Caco-2 (cell line): Measurements from ENCODE around the gene NUDT13. TPM values are rescaled to one million over a fixed set of nuclear protein-coding genes. Genes with fewer than 3 reads are reported as not detected.

Experiments
- BruUV-seq: library from RNA; stranded (reverse); fragments of 400-500 nt; replicated peaks from 2 replicates; lab custom pipeline; 2021; lab: Mats Ljungman, UMichigan
- CTCF ChIA-PET: fragments of 300-600 bp; sonication (Branson Sonifier 250); formaldehyde crosslinking; loops from one replicate; lab custom pipeline; 2022; ENCODE audit warnings: antibody characterized with exemption; lab: Charles Lee
- POLR2A ChIA-PET: fragments of 300-600 bp; sonication (Branson Sonifier 250); formaldehyde crosslinking; loops from one replicate; lab custom pipeline; 2022; ENCODE audit warnings: antibody characterized with exemption; lab: Charles Lee
- DNase-seq, 2 experiments: peaks; one replicate each; pipeline versions ENCODE4 v3.0.0 to v3.0.0-alpha.2; 2020 to 2022
- H3K27me3 ChIP-seq: replicated peaks from 2 replicates; pipeline ENCODE4 v1.6.0; 2011; ENCODE audit warnings: low read length; ENCODE audit not compliant: control insufficient read depth, insufficient read depth
- H3K36me3 ChIP-seq: 2 replicates; pipeline ENCODE4 v1.5.1; 2011; ENCODE audit warnings: low read length; ENCODE audit not compliant: control insufficient read depth, insufficient read depth
- H3K4me1 ChIP-seq: fragments of 250-450 bp; sonication (Bioruptor Pico); 2 replicates; pipeline ENCODE4 v1.5.1; 2020; ENCODE audit warnings: mild to moderate bottlenecking
- H3K4me3 ChIP-seq: 2 replicates; pipeline ENCODE4 v1.5.1; 2011; ENCODE audit warnings: low read depth, mild to moderate bottlenecking, control low read depth, low read length
- H3K9me3 ChIP-seq: fragments of 250-450 bp; sonication (Bioruptor Pico); 2 replicates; pipeline ENCODE4 v1.5.1; 2020; ENCODE audit warnings: mild to moderate bottlenecking, moderate library complexity
- H3K27ac Mint-ChIP-seq: one replicate; pipeline ENCODE4 v1.8.0; 2022; ENCODE audit warnings: mixed read lengths; ENCODE audit not compliant: unreplicated experiment
- H3K27me3 Mint-ChIP-seq: one replicate; pipeline ENCODE4 v1.8.0; 2022; ENCODE audit warnings: mixed read lengths; ENCODE audit not compliant: insufficient read depth, unreplicated experiment
- H3K36me3 Mint-ChIP-seq: one replicate; pipeline ENCODE4 v1.8.0; 2022; ENCODE audit warnings: mild to moderate bottlenecking, mixed read lengths; ENCODE audit not compliant: insufficient read depth, unreplicated experiment
- H3K4me1 Mint-ChIP-seq: one replicate; pipeline ENCODE4 v1.8.0; 2022; ENCODE audit warnings: low read depth, mixed read lengths; ENCODE audit not compliant: unreplicated experiment
- H3K4me3 Mint-ChIP-seq: one replicate; pipeline ENCODE4 v1.8.0; 2022; ENCODE audit warnings: mild to moderate bottlenecking, moderate library complexity, mixed read lengths; ENCODE audit not compliant: unreplicated experiment
- H3K9me3 Mint-ChIP-seq: one replicate; pipeline ENCODE4 v1.8.0; 2022; ENCODE audit warnings: mixed read lengths; ENCODE audit not compliant: unreplicated experiment
- intact Hi-C: fragments of 100-400 bp; cut with micrococcal nuclease; formaldehyde crosslinking; loops from one replicate; pipeline ENCODE4 v1.10.0; 2022; ENCODE audit not compliant: unreplicated experiment
- total RNA-seq: library from RNA; stranded (reverse); gene quantifications from 2 replicates; pipeline ENCODE4 v1.2.3, GENCODE V29; 2022
- TF ChIP-seq, protein P1 (sequence below), 2 experiments: fragments of 200-600 bp in 1 of 2; IDR thresholded peaks; 1 replicate in 1 of 2; 2 replicates in 1 of 2; pipeline versions ENCODE4 v1.5.1 to v1.8.0; 2011 to 2022; ENCODE audit warnings: antibody characterized with exemption in 1 of 2, control low read depth in 1 of 2, inconsistent platforms in 1 of 2, low read depth in 1 of 2, low read length in 1 of 2, mild to moderate bottlenecking in 1 of 2, moderate library complexity in 1 of 2; ENCODE audit not compliant: insufficient read depth in 1 of 2, severe bottlenecking in 1 of 2, unreplicated experiment in 1 of 2

The NUDT13 gene
- total RNA-seq, 1 experiment from 2014 or later: 6.5 TPM

- CTCF ChIA-PET: interaction anchor here (0.9 kb wide), 1 partner anchor 13 kb away, joined by 3 read pairs; no protein-coding TSS in a partner anchor
- intact Hi-C loops: no loop called here
These were observed 34.4 kb upstream of the NUDT13 start for GRCh38 chr10:73075829-73076228.

DNA sequence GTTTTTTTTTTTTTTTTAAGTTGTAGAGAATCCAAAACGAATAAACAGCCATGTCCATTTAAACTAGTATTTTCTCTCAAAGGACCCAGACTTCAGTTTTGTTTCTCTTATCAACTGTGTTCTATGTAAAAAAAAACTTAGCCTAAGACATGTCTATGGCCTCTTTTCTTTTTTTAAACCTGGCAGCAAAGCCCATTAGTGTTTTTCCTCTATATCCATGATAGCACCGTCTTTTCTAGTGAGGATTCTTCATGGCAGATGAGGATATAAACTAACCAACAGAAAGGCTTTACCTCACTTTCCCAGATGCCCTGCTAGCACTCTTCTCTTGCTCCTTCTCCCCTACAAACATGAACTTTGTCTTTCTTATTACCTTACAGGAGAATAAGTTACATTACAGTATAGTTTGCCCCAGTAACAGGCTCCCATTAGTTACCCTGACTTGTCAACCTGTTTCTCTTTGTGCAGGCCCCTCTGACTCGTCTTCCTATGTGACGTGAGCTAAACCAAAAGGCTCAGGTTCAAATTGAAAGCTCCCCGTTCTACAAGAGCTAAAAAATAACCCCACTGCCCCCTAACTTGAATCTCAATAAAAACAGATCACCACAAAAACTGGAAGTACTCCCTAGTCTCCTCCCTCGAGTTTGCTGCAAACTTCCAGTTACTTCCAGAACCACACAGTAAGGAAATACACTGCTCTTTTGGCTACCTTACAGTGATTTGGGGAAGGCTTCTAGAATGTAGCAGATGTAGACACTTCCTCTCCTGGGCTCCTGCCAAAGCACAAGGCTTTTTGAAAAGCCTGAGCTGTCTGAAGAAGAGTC, 33.7 kb upstream of the NUDT13 start:
- Histone ChIP-seq H3K4me3 (no peak overlapping the region), H3K36me3 (0 out of 2 replicates have a peak, but pooled peaks cover 1% of the 10 kb centered on the region), H3K4me1 (no peaks in the 10 kb centered on the region), H3K27me3 (no peaks in the 10 kb centered on the region), H3K9me3 (no peaks in the 10 kb centered on the region)
- POLR2A ChIA-PET: no interaction called here
- H3K4me1 Mint-ChIP-seq: no peaks in the 10 kb centered on the region
- H3K27ac Mint-ChIP-seq: no peak overlapping the region
- H3K9me3 Mint-ChIP-seq: no peaks in the 10 kb centered on the region
- no peak for DNase-seq
- H3K36me3 Mint-ChIP-seq: peaks cover 8% of the 10 kb centered on the region
- H3K27me3 Mint-ChIP-seq: no peaks in the 10 kb centered on the region
- no TSS peak for BruUV-seq
- TF ChIP-seq, protein P1, sequence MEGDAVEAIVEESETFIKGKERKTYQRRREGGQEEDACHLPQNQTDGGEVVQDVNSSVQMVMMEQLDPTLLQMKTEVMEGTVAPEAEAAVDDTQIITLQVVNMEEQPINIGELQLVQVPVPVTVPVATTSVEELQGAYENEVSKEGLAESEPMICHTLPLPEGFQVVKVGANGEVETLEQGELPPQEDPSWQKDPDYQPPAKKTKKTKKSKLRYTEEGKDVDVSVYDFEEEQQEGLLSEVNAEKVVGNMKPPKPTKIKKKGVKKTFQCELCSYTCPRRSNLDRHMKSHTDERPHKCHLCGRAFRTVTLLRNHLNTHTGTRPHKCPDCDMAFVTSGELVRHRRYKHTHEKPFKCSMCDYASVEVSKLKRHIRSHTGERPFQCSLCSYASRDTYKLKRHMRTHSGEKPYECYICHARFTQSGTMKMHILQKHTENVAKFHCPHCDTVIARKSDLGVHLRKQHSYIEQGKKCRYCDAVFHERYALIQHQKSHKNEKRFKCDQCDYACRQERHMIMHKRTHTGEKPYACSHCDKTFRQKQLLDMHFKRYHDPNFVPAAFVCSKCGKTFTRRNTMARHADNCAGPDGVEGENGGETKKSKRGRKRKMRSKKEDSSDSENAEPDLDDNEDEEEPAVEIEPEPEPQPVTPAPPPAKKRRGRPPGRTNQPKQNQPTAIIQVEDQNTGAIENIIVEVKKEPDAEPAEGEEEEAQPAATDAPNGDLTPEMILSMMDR (IDR thresholded peaks at IDR 0.05; ENCODE audit: insufficient read depth in 1 of 2, low read depth in 1 of 2, low read length in 1 of 2, severe bottlenecking in 1 of 2, unreplicated experiment in 1 of 2): no peak
- intact Hi-C loops: no loop called here
- CTCF ChIA-PET: no interaction called here
- no peak overlapping the region for H3K4me3 Mint-ChIP-seq

More at GRCh38 chr10:73075829-73076228, 34.4 kb upstream of the NUDT13 start:
- Histone ChIP-seq H3K4me3 (no peak overlapping the region), H3K27me3 (no peaks in the 10 kb centered on the region), H3K4me1 (no peaks in the 10 kb centered on the region), H3K36me3 (peaks cover 3% of the 10 kb centered on the region; the same call in 1 of the 2 replicates), H3K9me3 (no peaks in the 10 kb centered on the region)
- no peak for DNase-seq
- POLR2A ChIA-PET: interaction anchor here (0.6 kb wide), 1 partner anchor 21 kb away, joined by 3 read pairs; the partner anchor contains the start of gene P4HA1
- H3K9me3 Mint-ChIP-seq: no peaks in the 10 kb centered on the region
- BruUV-seq: no TSS peak
- no peaks in the 10 kb centered on the region for H3K4me1 Mint-ChIP-seq
- TF ChIP-seq, protein P1 (IDR thresholded peaks at IDR 0.05; ENCODE audit: insufficient read depth in 1 of 2, low read depth in 1 of 2, low read length in 1 of 2, severe bottlenecking in 1 of 2, unreplicated experiment in 1 of 2): no peak
- H3K36me3 Mint-ChIP-seq: peaks cover 15% of the 10 kb centered on the region
- no peaks in the 10 kb centered on the region for H3K27me3 Mint-ChIP-seq
- no peak overlapping the region for H3K27ac Mint-ChIP-seq
- no peak overlapping the region for H3K4me3 Mint-ChIP-seq

- Mint-ChIP-seq H3K36me3 (no peaks in the 10 kb centered on the region), H3K27me3 (no peaks in the 10 kb centered on the region), H3K27ac (no peak overlapping the region), H3K4me1 (no peaks in the 10 kb centered on the region), H3K9me3 (no peaks in the 10 kb centered on the region), H3K4me3 (no peak overlapping the region)
- TF ChIP-seq, protein P1 (IDR thresholded peaks at IDR 0.05; ENCODE audit: insufficient read depth in 1 of 2, low read depth in 1 of 2, low read length in 1 of 2, severe bottlenecking in 1 of 2, unreplicated experiment in 1 of 2): no peak
- CTCF ChIA-PET: no interaction called here
- no TSS peak for BruUV-seq
- Histone ChIP-seq H3K4me3 (no peak overlapping the region), H3K27me3 (no peaks in the 10 kb centered on the region), H3K9me3 (no peaks in the 10 kb centered on the region), H3K36me3 (0 out of 2 replicates have a peak, but pooled peaks cover 1% of the 10 kb centered on the region), H3K4me1 (no peaks in the 10 kb centered on the region)
- POLR2A ChIA-PET: no interaction called here
- no peak for DNase-seq
- intact Hi-C loops: no loop called here
These were observed 30.3 kb upstream of the NUDT13 start for GRCh38 chr10:73079779-73080541.
